Activated CD4-positive, alpha-beta memory T cell treated with anti-CD3 and anti-CD28 coated beads for 36 hours (primary cell): Measurements from ENCODE around the gene SYPL1. TPM values are rescaled to one million over a fixed set of nuclear protein-coding genes. Genes with fewer than 3 reads are reported as not detected.
A peak's percentile ranks its signal among the peaks of the same experiment; 100 is the strongest.

ENCODE experiments used
- CTCF ChIA-PET: fragments of 350-600 bp; sonication (Branson Sonifier 250); formaldehyde crosslinking; loops from one replicate; lab custom pipeline; 2021; ENCODE audit warnings: antibody characterized with exemption, inconsistent platforms; lab: Charles Lee
- POLR2A ChIA-PET: fragments of 350-600 bp; sonication (Branson Sonifier 250); formaldehyde crosslinking; loops from one replicate; lab custom pipeline; 2021; ENCODE audit warnings: antibody characterized with exemption; lab: Charles Lee
- DNase-seq: peaks from one replicate; pipeline ENCODE4 v3.0.0-alpha.2; 2020
- H3K27ac Mint-ChIP-seq: one replicate; pipeline ENCODE4 v1.8.0; 2021; ENCODE audit warnings: mixed read lengths
- H3K27me3 Mint-ChIP-seq: one replicate; pipeline ENCODE4 v1.8.0; 2021; ENCODE audit warnings: mixed read lengths
- H3K36me3 Mint-ChIP-seq: one replicate; pipeline ENCODE4 v1.8.0; 2021; ENCODE audit warnings: mixed read lengths
- H3K4me1 Mint-ChIP-seq: one replicate; pipeline ENCODE4 v1.8.0; 2021; ENCODE audit warnings: low read depth, mixed read lengths
- H3K4me3 Mint-ChIP-seq: one replicate; pipeline ENCODE4 v1.8.0; 2021; ENCODE audit warnings: mild to moderate bottlenecking, mixed read lengths
- H3K9me3 Mint-ChIP-seq: one replicate; pipeline ENCODE4 v1.8.0; 2021; ENCODE audit warnings: mixed read lengths
- intact Hi-C: fragments of 100-400 bp; cut with micrococcal nuclease; formaldehyde crosslinking; loops from one replicate; pipeline ENCODE4 v1.15.1; 2023
- total RNA-seq, 2 experiments: library from RNA; stranded (reverse); gene quantifications; one replicate each; pipeline ENCODE4 v1.2.3, GENCODE V29; 2021

SYPL1 gene
- total RNA-seq, 2 experiments from 2014 or later: 27.4 to 29.1 TPM

GRCh38 chr7:106120500-106120899 lies 8.4 kb upstream of the SYPL1 start:
- Mint-ChIP-seq H3K9me3 (no peaks in the 10 kb centered on the region), H3K36me3 (no peaks in the 10 kb centered on the region), H3K4me3 (no peak overlapping the region), H3K27ac (no peak overlapping the region), H3K27me3 (peaks cover 2% of the 10 kb centered on the region), H3K4me1 (peaks cover 14% of the 10 kb centered on the region)
- intact Hi-C loops: no loop called here
- CTCF ChIA-PET: interaction anchor here (1.0 kb wide), 1 partner anchor 18 kb away, joined by 3 read pairs; no protein-coding TSS in a partner anchor
- DNase-seq: no peak
- POLR2A ChIA-PET: no interaction called here

GRCh38 chr7:106119719-106120118 lies 7.6 kb upstream of the SYPL1 start:
- H3K4me3 Mint-ChIP-seq: no peak overlapping the region
- no peaks in the 10 kb centered on the region for H3K9me3 Mint-ChIP-seq

GRCh38 chr7:106117786-106118544 lies 5.9 kb upstream of the SYPL1 start:
- DNase-seq: no peak
- Mint-ChIP-seq H3K9me3 (no peaks in the 10 kb centered on the region), H3K36me3 (no peaks in the 10 kb centered on the region), H3K4me3 (no peak overlapping the region), H3K4me1 (peaks cover 29% of the 10 kb centered on the region), H3K27me3 (peaks cover 2% of the 10 kb centered on the region), H3K27ac (no peak overlapping the region)
- ChIA-PET CTCF (no interaction called here), POLR2A (no interaction called here)
- intact Hi-C loops: no loop called here

More at GRCh38 chr7:106119719-106120118, 7.6 kb upstream of the SYPL1 start:
- Mint-ChIP-seq H3K27me3 (peaks cover 2% of the 10 kb centered on the region), H3K4me1 (peaks cover 19% of the 10 kb centered on the region), H3K27ac (no peak overlapping the region), H3K36me3 (no peaks in the 10 kb centered on the region)
- CTCF ChIA-PET: interaction anchor here (0.8 to 1.1 kb wide), 3 partner anchors 17 to 462 kb away, joined by 3 read pairs; no protein-coding TSS in a partner anchor
- POLR2A ChIA-PET: no interaction called here
- no peak for DNase-seq
- intact Hi-C loops: no loop called here

GRCh38 chr7:106116161-106116704 lies 4.1 kb upstream of the SYPL1 start:
- intact Hi-C loops: no loop called here
- no peak overlapping the region for H3K27ac Mint-ChIP-seq
- ChIA-PET CTCF (interaction anchor here (0.8 to 1.3 kb wide), 2 partner anchors 44 to 58 kb away, joined by 3 to 4 read pairs; no protein-coding TSS in a partner anchor), POLR2A (no interaction called here)
- H3K4me3 Mint-ChIP-seq: no peak overlapping the region
- H3K27me3 Mint-ChIP-seq: no peaks in the 10 kb centered on the region
- no peak for DNase-seq
- H3K9me3 Mint-ChIP-seq: no peaks in the 10 kb centered on the region
- H3K4me1 Mint-ChIP-seq: peaks cover 31% of the 10 kb centered on the region
- no peaks in the 10 kb centered on the region for H3K36me3 Mint-ChIP-seq

GRCh38 chr7:106114716-106115383 lies 2.7 kb upstream of the SYPL1 start:
- ChIA-PET POLR2A (interaction anchor here (1.9 kb wide), 1 partner anchor 43 kb away, joined by 5 read pairs; no protein-coding TSS in a partner anchor), CTCF (interaction anchor here (0.7 to 3.1 kb wide), 4 partner anchors 38 to 227 kb away, joined by 3 to 15 read pairs (median 5); no protein-coding TSS in a partner anchor)
- intact Hi-C loops: loop anchor here (5.0 kb wide), 2 partner anchors 58 to 438 kb away; no protein-coding TSS in a partner anchor
- DNase-seq: peak; percentile 55
- no peaks in the 10 kb centered on the region for H3K9me3 Mint-ChIP-seq
- H3K4me1 Mint-ChIP-seq: peaks cover 43% of the 10 kb centered on the region
- H3K4me3 Mint-ChIP-seq: peak overlapping the region; percentile 42
- H3K27me3 Mint-ChIP-seq: no peaks in the 10 kb centered on the region
- H3K27ac Mint-ChIP-seq: peak overlapping the region; percentile 49
- H3K36me3 Mint-ChIP-seq: no peaks in the 10 kb centered on the region

- no peaks in the 10 kb centered on the region for H3K9me3 Mint-ChIP-seq
- H3K4me1 Mint-ChIP-seq: peaks cover 58% of the 10 kb centered on the region
- ChIA-PET CTCF (interaction anchor here (1.0 to 3.1 kb wide), 7 partner anchors 10 to 548 kb away, joined by 3 to 15 read pairs (median 3); partner anchors contain the start of gene CCDC71L), POLR2A (interaction anchor here (1.5 to 2.4 kb wide), 2 partner anchors 41 to 172 kb away, joined by 5 to 12 read pairs; partner anchors contain the start of gene NAMPT)
- peak overlapping the region; percentile 89 for H3K27ac Mint-ChIP-seq
- no peaks in the 10 kb centered on the region for H3K27me3 Mint-ChIP-seq
- DNase-seq: no peak
- no peaks in the 10 kb centered on the region for H3K36me3 Mint-ChIP-seq
- peak overlapping the region; percentile 85 for H3K4me3 Mint-ChIP-seq
- intact Hi-C loops: loop anchor here (1.0 to 5.0 kb wide), 5 partner anchors 13 to 436 kb away; partner anchors contain the start of gene NAMPT
Observed at GRCh38 chr7:106112972-106113421, 885 bp upstream of the SYPL1 start.

- DNase-seq: peak; percentile 62
- CTCF ChIA-PET: interaction anchor here (0.9 to 3.1 kb wide), 5 partner anchors 14 to 549 kb away, joined by 3 to 15 read pairs (median 3); partner anchors contain the start of gene CCDC71L
- POLR2A ChIA-PET: interaction anchor here (0.6 to 2.4 kb wide), 8 partner anchors 9 to 173 kb away, joined by 3 to 12 read pairs (median 3); partner anchors contain the start of gene NAMPT
- peak overlapping the region; percentile 85 for H3K4me3 Mint-ChIP-seq
- peak overlapping the region; percentile 89 for H3K27ac Mint-ChIP-seq
- peaks cover 61% of the 10 kb centered on the region for H3K4me1 Mint-ChIP-seq
- H3K36me3 Mint-ChIP-seq: no peaks in the 10 kb centered on the region
- intact Hi-C loops: loop anchor here (1.0 to 5.0 kb wide), 5 partner anchors 15 to 434 kb away; partner anchors contain the start of gene NAMPT
- no peaks in the 10 kb centered on the region for H3K27me3 Mint-ChIP-seq
- H3K9me3 Mint-ChIP-seq: no peaks in the 10 kb centered on the region
Observed at GRCh38 chr7:106111655-106112117, 426 bp downstream of the SYPL1 start.

- CTCF ChIA-PET: interaction anchor here (0.9 to 2.9 kb wide), 4 partner anchors 15 to 54 kb away, joined by 3 to 9 read pairs (median 3); no protein-coding TSS in a partner anchor
- Mint-ChIP-seq H3K27ac (peak overlapping the region; percentile 79), H3K36me3 (no peaks in the 10 kb centered on the region), H3K27me3 (no peaks in the 10 kb centered on the region), H3K4me1 (peaks cover 59% of the 10 kb centered on the region), H3K9me3 (no peaks in the 10 kb centered on the region), H3K4me3 (peak overlapping the region; percentile 81)
- POLR2A ChIA-PET: interaction anchor here (1.0 to 2.4 kb wide), 3 partner anchors 39 to 43 kb away, joined by 3 to 12 read pairs (median 3); no protein-coding TSS in a partner anchor
- no peak for DNase-seq
- intact Hi-C loops: loop anchor here (5.0 kb wide), 2 partner anchors 54 to 434 kb away; no protein-coding TSS in a partner anchor
Observed at GRCh38 chr7:106110885-106111654, 1.0 kb downstream of the SYPL1 start.

GRCh38 chr7:106110238-106110560 lies 1.9 kb downstream of the SYPL1 start:
- Mint-ChIP-seq H3K9me3 (no peaks in the 10 kb centered on the region), H3K27me3 (no peaks in the 10 kb centered on the region), H3K4me3 (no peak overlapping the region), H3K36me3 (no peaks in the 10 kb centered on the region), H3K4me1 (peaks cover 61% of the 10 kb centered on the region), H3K27ac (no peak overlapping the region)
- intact Hi-C loops: loop anchor here (5.0 kb wide), 2 partner anchors 53 to 433 kb away; no protein-coding TSS in a partner anchor
- ChIA-PET CTCF (interaction anchor here (0.9 to 1.6 kb wide), 3 partner anchors 44 to 67 kb away, joined by 3 read pairs; no protein-coding TSS in a partner anchor), POLR2A (no interaction called here)
- no peak for DNase-seq

GRCh38 chr7:106109521-106110237 lies 2.4 kb downstream of the SYPL1 start:
- Mint-ChIP-seq H3K36me3 (no peaks in the 10 kb centered on the region), H3K9me3 (no peaks in the 10 kb centered on the region), H3K27me3 (no peaks in the 10 kb centered on the region), H3K4me1 (peaks cover 61% of the 10 kb centered on the region), H3K27ac (no peak overlapping the region), H3K4me3 (no peak overlapping the region)
- intact Hi-C loops: loop anchor here (5.0 kb wide), 2 partner anchors 52 to 432 kb away; no protein-coding TSS in a partner anchor
- DNase-seq: no peak
- ChIA-PET CTCF (interaction anchor here (1.1 to 1.6 kb wide), 2 partner anchors 53 to 67 kb away, joined by 3 read pairs; no protein-coding TSS in a partner anchor), POLR2A (no interaction called here)
